IMR-90 (cell line): ENCODE results near the gene PEX14. TPM values are rescaled to one million over a fixed set of nuclear protein-coding genes. Genes with fewer than 3 reads are reported as not detected.

Source experiments
- ATAC-seq: fragments of 200-7000 bp; cut with Tn5 transposase; 2 replicates; pipeline ENCODE4 v1.9.1; 2020; ENCODE audit warnings: low read depth, mild to moderate bottlenecking, moderate library complexity
- BruUV-seq: library from RNA; stranded (reverse); fragments of 400-500 nt; replicated peaks from 2 replicates; lab custom pipeline; 2021; lab: Mats Ljungman, UMichigan
- CTCF ChIA-PET: fragments of 300-600 bp; formaldehyde crosslinking; extraction: SDS; loops from one replicate; lab custom pipeline; 2021; ENCODE audit warnings: antibody characterized with exemption; lab: Yijun Ruan, JAX
- POLR2A ChIA-PET: fragments of 300-600 bp; sonication (Branson Sonifier 250); formaldehyde crosslinking; loops from one replicate; lab custom pipeline; 2022; ENCODE audit warnings: antibody characterized with exemption; ENCODE audit not compliant: unreplicated experiment; lab: Charles Lee
- DNase-seq: peaks from one replicate; pipeline ENCODE4 v3.0.0; 2013
- H2AFZ ChIP-seq: replicated peaks from 2 replicates; pipeline ENCODE3; 2013; ENCODE audit warnings: low read length, mild to moderate bottlenecking; ENCODE audit not compliant: poor library complexity
- H2AK5ac ChIP-seq: 2 replicates; pipeline ENCODE4 v1.6.1; 2013; ENCODE audit warnings: low read depth, low read length, inconsistent platforms
- H2AK9ac ChIP-seq: replicated peaks from 2 replicates; pipeline ENCODE3; 2013; ENCODE audit warnings: mild to moderate bottlenecking, low read depth, low read length, moderate library complexity; ENCODE audit not compliant: poor library complexity
- H2BK120ac ChIP-seq: 2 replicates; pipeline ENCODE4 v1.6.1; 2013; ENCODE audit warnings: low read depth, low read length, inconsistent platforms
- H2BK15ac ChIP-seq: 3 replicates; pipeline ENCODE4 v1.6.1; 2013; ENCODE audit warnings: low read depth, low read length, inconsistent platforms
- H2BK20ac ChIP-seq: 2 replicates; pipeline ENCODE4 v1.6.1; 2013; ENCODE audit warnings: low read depth, mild to moderate bottlenecking, inconsistent platforms, low read length, moderate library complexity
- H2BK5ac ChIP-seq: 2 replicates; pipeline ENCODE4 v1.6.1; 2013; ENCODE audit warnings: mild to moderate bottlenecking, low read depth, low read length, inconsistent platforms; ENCODE audit not compliant: poor library complexity, severe bottlenecking
- H3K14ac ChIP-seq: replicated peaks from 2 replicates; pipeline ENCODE4 v1.6.1; 2013; ENCODE audit warnings: low read depth, low read length, inconsistent platforms
- H3K18ac ChIP-seq: 2 replicates; pipeline ENCODE4 v1.6.1; 2013; ENCODE audit warnings: low read depth, low read length, control low read depth
- H3K23ac ChIP-seq: 2 replicates; pipeline ENCODE4 v1.6.1; 2013; ENCODE audit warnings: low read depth, low read length, inconsistent platforms
- H3K27ac ChIP-seq: 2 replicates; pipeline ENCODE4 v1.5.1; 2013; ENCODE audit warnings: mild to moderate bottlenecking, control low read depth, low read length; ENCODE audit not compliant: insufficient read depth
- H3K27me3 ChIP-seq: 2 replicates; pipeline ENCODE4 v1.6.1; 2013; ENCODE audit warnings: low read length; ENCODE audit not compliant: control insufficient read depth, insufficient read depth
- H3K36me3 ChIP-seq: 2 replicates; pipeline ENCODE4 v1.6.1; 2013; ENCODE audit warnings: low read length, mixed read lengths; ENCODE audit not compliant: control insufficient read depth, insufficient read depth
- H3K4ac ChIP-seq: 2 replicates; pipeline ENCODE4 v1.6.1; 2013; ENCODE audit warnings: low read depth, low read length, inconsistent platforms
- H3K4me1 ChIP-seq: 2 replicates; pipeline ENCODE4 v1.6.1; 2013; ENCODE audit warnings: low read length, mixed read lengths; ENCODE audit not compliant: control insufficient read depth, insufficient read depth
- H3K4me2 ChIP-seq: 2 replicates; pipeline ENCODE4 v1.6.1; 2013; ENCODE audit warnings: low read depth, mild to moderate bottlenecking, control low read depth, low read length, moderate library complexity
- H3K4me3 ChIP-seq: 2 replicates; pipeline ENCODE4 v1.5.1; 2013; ENCODE audit warnings: low read depth, mild to moderate bottlenecking, control low read depth, low read length, moderate library complexity; ENCODE audit not compliant: insufficient read depth
- H3K56ac ChIP-seq: 2 replicates; pipeline ENCODE4 v1.6.1; 2013; ENCODE audit warnings: low read length, inconsistent platforms; ENCODE audit not compliant: insufficient read depth; ENCODE audit errors: extremely low read depth
- H3K79me1 ChIP-seq, 2 experiments: 2 replicates each; pipeline ENCODE4 v1.6.1; 2013; ENCODE audit warnings: low read length in 2 of 2, inconsistent platforms in 1 of 2, low read depth in 1 of 2
- H3K9ac ChIP-seq: 2 replicates; pipeline ENCODE4 v1.6.1; 2013; ENCODE audit warnings: low read depth, low read length, control low read depth
- H3K9me1 ChIP-seq: 2 replicates; pipeline ENCODE4 v1.6.1; 2013; ENCODE audit warnings: low read length, inconsistent platforms; ENCODE audit not compliant: insufficient read depth
- H3K9me3 ChIP-seq: 2 replicates; pipeline ENCODE4 v1.6.1; 2013; ENCODE audit warnings: low read length; ENCODE audit not compliant: control insufficient read depth, insufficient read depth
- H4K20me1 ChIP-seq: 2 replicates; pipeline ENCODE4 v1.6.1; 2013; ENCODE audit warnings: low read length, inconsistent platforms; ENCODE audit not compliant: insufficient read depth
- H4K5ac ChIP-seq: 2 replicates; pipeline ENCODE4 v1.6.1; 2013; ENCODE audit warnings: mild to moderate bottlenecking, low read depth, low read length, control low read depth
- H4K8ac ChIP-seq, 2 experiments: 2 replicates each; pipeline ENCODE4 v1.6.1; 2013; ENCODE audit warnings: low read depth in 2 of 2, low read length in 2 of 2, control low read depth in 1 of 2, inconsistent platforms in 1 of 2
- H4K91ac ChIP-seq: 2 replicates; pipeline ENCODE4 v1.6.1; 2013; ENCODE audit warnings: low read depth, low read length, inconsistent platforms; ENCODE audit not compliant: insufficient read depth
- CEBPB ChIP-seq: IDR thresholded peaks from 2 replicates; pipeline ENCODE4 v1.6.1; 2012; ENCODE audit warnings: low read depth, low read length, improper control_type of control experiment
- CHD1 ChIP-seq: IDR thresholded peaks from 2 replicates; pipeline ENCODE4 v1.6.1; 2012; ENCODE audit warnings: low read depth, low read length, improper control_type of control experiment
- FOS ChIP-seq: fragments of 150-350 bp; IDR thresholded peaks from 2 replicates; pipeline ENCODE4 v1.6.1; 2016; ENCODE audit warnings: low read depth, low read length
- MAFK ChIP-seq: IDR thresholded peaks from 2 replicates; pipeline ENCODE4 v1.6.1; 2012; ENCODE audit warnings: low read depth, low read length, improper control_type of control experiment
- MAZ ChIP-seq: IDR thresholded peaks from 2 replicates; pipeline ENCODE4 v1.6.1; 2012; ENCODE audit warnings: low read depth, mild to moderate bottlenecking, low read length, improper control_type of control experiment, moderate library complexity, borderline replicate concordance
- MXI1 ChIP-seq: IDR thresholded peaks from 2 replicates; pipeline ENCODE4 v1.6.1; 2012; ENCODE audit warnings: low read depth, mild to moderate bottlenecking, low read length, moderate library complexity, borderline replicate concordance
- NFE2L2 ChIP-seq: fragments of 150-350 bp; IDR thresholded peaks from 2 replicates; pipeline ENCODE4 v1.6.1; 2016; ENCODE audit warnings: low read depth, mild to moderate bottlenecking, low read length
- POLR2A ChIP-seq: IDR thresholded peaks from 2 replicates; pipeline ENCODE4 v1.6.1; 2012; ENCODE audit warnings: mild to moderate bottlenecking, low read depth, low read length
- SMC3 ChIP-seq: fragments of 150-350 bp; IDR thresholded peaks from 2 replicates; pipeline ENCODE4 v1.6.1; 2016; ENCODE audit warnings: low read depth, mild to moderate bottlenecking, antibody characterized with exemption, low read length, moderate library complexity
- WGBS, 2 experiments: methylation state at CpG; one replicate each; pipeline versions ENCODE4 v1.1.5 to v1.1.7; 2013; ENCODE audit warnings: missing lambda C conversion rate in 2 of 2; ENCODE audit not compliant: insufficient read length in 1 of 2; ENCODE audit errors: extremely low coverage in 2 of 2; 5-methylcytosine and 5-hydroxymethylcytosine counted together
- dilution Hi-C: fragments of 300-500 bp; cut with HindIII; formaldehyde crosslinking; loops from one replicate; pipeline ENCODE4 v1.14.3; 2018; ENCODE audit warnings: low sequenced_read_pairs; ENCODE audit not compliant: unreplicated experiment
- in situ Hi-C: fragments of 300-500 bp; cut with MboI; formaldehyde crosslinking; loops from 3 replicates; pipeline ENCODE4 v1.14.3; 2019; ENCODE audit warnings: low sequenced_read_pairs, inconsistent platforms, mixed read lengths
- intact Hi-C: fragments of 100-400 bp; cut with micrococcal nuclease; formaldehyde crosslinking; loops from 2 replicates; pipeline ENCODE4 v1.10.0; 2022
- polyA plus RNA-seq, 3 experiments: library from polyadenylated mRNA; depleted of rRNA; stranded (reverse); fragments of >200 nt; gene quantifications; 2 replicates each; pipeline ENCODE4 v1.2.3, GENCODE V29; 2012; ENCODE audit warnings: low replicate concordance in 1 of 3
- total RNA-seq: library from RNA; depleted of rRNA; stranded (reverse); fragments of >200 nt; gene quantifications from 2 replicates; pipeline ENCODE4 v1.2.3, GENCODE V29; 2012
- TF ChIP-seq, protein P1 (sequence below): conservative IDR thresholded peaks from 2 replicates; pipeline ENCODE4 v1.5.1; 2012; ENCODE audit warnings: mild to moderate bottlenecking, low read depth, low read length, improper control_type of control experiment

Gene PEX14
- total and polyA plus RNA-seq, 2 of the 4 experiments (the other 2 are of a cell fraction): 9.5 to 22.5 TPM

DNA sequence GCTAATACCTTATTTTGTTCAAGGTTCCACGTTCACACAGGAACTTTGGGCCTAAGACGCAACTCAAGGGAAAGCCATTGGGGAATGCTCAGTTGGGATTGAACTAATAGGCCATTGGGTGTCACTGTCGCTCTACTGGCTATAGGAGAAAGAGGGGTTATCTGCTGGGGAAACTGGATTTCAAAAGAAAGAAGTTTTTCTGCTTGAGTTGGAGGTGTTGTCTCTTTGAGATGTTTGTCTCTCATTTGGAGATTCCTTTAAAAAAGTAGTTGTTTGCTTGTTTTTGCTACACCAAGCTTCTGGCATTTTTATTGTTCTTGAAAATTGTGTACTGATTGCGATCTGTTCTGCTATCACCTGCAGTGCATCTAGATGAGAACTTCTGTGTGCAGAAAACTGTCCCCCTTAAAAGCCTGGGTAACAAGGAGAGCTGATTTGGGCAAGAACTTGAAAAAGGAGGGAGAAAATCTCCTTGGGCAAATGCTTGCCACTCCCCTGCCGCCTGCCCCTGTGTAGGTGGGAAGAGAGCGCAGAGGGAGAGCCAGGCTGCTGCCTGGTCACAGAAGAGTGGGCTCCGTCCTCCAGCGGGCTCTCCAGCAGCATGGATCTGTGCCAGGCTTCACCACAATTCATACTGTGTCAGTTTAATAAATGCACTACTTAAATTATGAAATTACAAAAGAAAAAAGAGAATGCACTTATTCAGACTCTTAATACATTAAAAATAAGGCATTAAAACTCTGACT lies 39.9 kb downstream of the PEX14 start (continued):
- no peak for TF ChIP-seq MAZ
- no peak for TF ChIP-seq FOS

GRCh38 chr1:10515301-10515975 lies 40.7 kb downstream of the PEX14 start:
- no peak for ATAC-seq
- H3K4ac ChIP-seq: peak overlapping the region; percentile 43; the same call in 1 of the 2 replicates
- in situ Hi-C loops (no loop called here), dilution Hi-C loops (no loop called here), intact Hi-C loops (loop anchor here (2.0 kb wide), 1 partner anchor 497 kb away; the partner anchor contains the start of gene TARDBP)
- CTCF ChIA-PET: no interaction called here
- H3K4me1 ChIP-seq: peaks cover 19% of the 10 kb centered on the region
- no peak overlapping the region for H3K27ac ChIP-seq
- H2BK15ac ChIP-seq: no peak overlapping the region
- peak overlapping the region; percentile 47 for H2AK9ac ChIP-seq
- H3K27me3 ChIP-seq: no peaks in the 10 kb centered on the region
- peak overlapping the region; percentile 76 for H2AK5ac ChIP-seq
- peak overlapping the region; percentile 42; the same call in 1 of the 2 replicates for H3K9ac ChIP-seq
- no peak overlapping the region for H3K18ac ChIP-seq
- TF ChIP-seq MXI1 (no peak), CEBPB (no peak), CHD1 (no peak), POLR2A (no peak), NFE2L2 (no peak), FOS (no peak), SMC3 (no peak), MAFK (no peak)
- TF ChIP-seq, protein P1, sequence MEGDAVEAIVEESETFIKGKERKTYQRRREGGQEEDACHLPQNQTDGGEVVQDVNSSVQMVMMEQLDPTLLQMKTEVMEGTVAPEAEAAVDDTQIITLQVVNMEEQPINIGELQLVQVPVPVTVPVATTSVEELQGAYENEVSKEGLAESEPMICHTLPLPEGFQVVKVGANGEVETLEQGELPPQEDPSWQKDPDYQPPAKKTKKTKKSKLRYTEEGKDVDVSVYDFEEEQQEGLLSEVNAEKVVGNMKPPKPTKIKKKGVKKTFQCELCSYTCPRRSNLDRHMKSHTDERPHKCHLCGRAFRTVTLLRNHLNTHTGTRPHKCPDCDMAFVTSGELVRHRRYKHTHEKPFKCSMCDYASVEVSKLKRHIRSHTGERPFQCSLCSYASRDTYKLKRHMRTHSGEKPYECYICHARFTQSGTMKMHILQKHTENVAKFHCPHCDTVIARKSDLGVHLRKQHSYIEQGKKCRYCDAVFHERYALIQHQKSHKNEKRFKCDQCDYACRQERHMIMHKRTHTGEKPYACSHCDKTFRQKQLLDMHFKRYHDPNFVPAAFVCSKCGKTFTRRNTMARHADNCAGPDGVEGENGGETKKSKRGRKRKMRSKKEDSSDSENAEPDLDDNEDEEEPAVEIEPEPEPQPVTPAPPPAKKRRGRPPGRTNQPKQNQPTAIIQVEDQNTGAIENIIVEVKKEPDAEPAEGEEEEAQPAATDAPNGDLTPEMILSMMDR: no peak
- H3K79me1 ChIP-seq: peaks cover 43 to 81% of the 10 kb centered on the region in 2 experiments
- no TSS peak for BruUV-seq
- no peak overlapping the region for H2AFZ ChIP-seq
- no peaks in the 10 kb centered on the region; the same call in 1 of the 2 replicates for H3K36me3 ChIP-seq
- peak overlapping the region; percentile 56; the same call in 1 of the 2 replicates for H3K23ac ChIP-seq
- H3K56ac ChIP-seq: no peak overlapping the region
- H3K9me1 ChIP-seq: peaks cover 13% of the 10 kb centered on the region
- no peak overlapping the region for H3K4me3 ChIP-seq
- POLR2A ChIA-PET: no interaction called here
- peak overlapping the region; percentile 60 for H4K5ac ChIP-seq
- peaks cover 19% of the 10 kb centered on the region for H4K20me1 ChIP-seq
- no peak overlapping the region for H3K14ac ChIP-seq
- no peak overlapping the region; the same call in 1 of the 2 replicates for H4K91ac ChIP-seq
- no peaks in the 10 kb centered on the region for H3K9me3 ChIP-seq
- 0 out of 2 replicates have a peak overlapping the region, but pooled peaks have one; percentile 6 for H2BK20ac ChIP-seq
- H3K4me2 ChIP-seq: 0 out of 2 replicates have a peak overlapping the region, but pooled peaks have one; percentile 32
- no peak overlapping the region for H2BK120ac ChIP-seq
- H2BK5ac ChIP-seq: no peak overlapping the region
- peak overlapping the region in 1 of 2 experiments; percentile 35; a peak in 1 of 4 replicates for H4K8ac ChIP-seq
- DNase-seq: no peak
- WGBS, 2 experiments: 60% methylated on average over 1 of the region's 10 CpGs; no CpG with 5 or more reads in 1 of the 2 experiments
